GM18507 (cell line): Measurements from ENCODE around the gene SBF1.

Source experiments
- DNase-seq: peaks from one replicate; pipeline ENCODE4 v3.0.0; 2011; ENCODE audit warnings: low read depth; ENCODE audit not compliant: insufficient read length; ENCODE audit errors: extremely low spot score
- FAIRE-seq: peaks from 2 replicates; lab custom pipeline; 2011; peaks lifted over from hg19 to GRCh38; lab: Jason Lieb, UNC

The SBF1 gene

GRCh38 chr22:50507991-50508884, 33.4 kb upstream of the SBF1 start, which contains the start of gene NCAPH2:
Gene NCAPH2, plus strand, starts transcription at chr22:50508224. Its CDS starts 114 bp downstream, at chr22:50508338.
- FAIRE-seq (peak; percentile 91), DNase-seq (peak; percentile 98)

- DNase-seq (peak; percentile 92), FAIRE-seq (no peak)
Observed at GRCh38 chr22:50507421-50507990, 32.7 kb upstream of the SBF1 start, which contains the start of gene LMF2. Gene LMF2, minus strand, starts transcription at chr22:50507702. Its CDS starts 27 bp downstream, at chr22:50507675.

GRCh38 chr22:50506611-50507420, 32.0 kb upstream of the SBF1 start:
- FAIRE-seq (no peak), DNase-seq (no peak)

GRCh38 chr22:50505776-50506610, 31.2 kb upstream of the SBF1 start:
- FAIRE-seq (no peak), DNase-seq (no peak)

- FAIRE-seq, result no peak
- DNase-seq, result no peak
Observed at GRCh38 chr22:50505276-50505775, 30.5 kb upstream of the SBF1 start.

- FAIRE-seq, result no peak
- DNase-seq, result no peak
Observed at GRCh38 chr22:50504369-50505211, 29.8 kb upstream of the SBF1 start.

GRCh38 chr22:50503475-50504145, 28.8 kb upstream of the SBF1 start:
- DNase-seq, result no peak
- FAIRE-seq, result no peak

GRCh38 chr22:50502628-50503474, 28.0 kb upstream of the SBF1 start:
- DNase-seq (no peak), FAIRE-seq (no peak)

- no peak for FAIRE-seq
Observed at GRCh38 chr22:50502096-50502495, 27.3 kb upstream of the SBF1 start.

GRCh38 chr22:50500452-50500851, 25.6 kb upstream of the SBF1 start:
- no peak for DNase-seq

More at GRCh38 chr22:50502096-50502495, 27.3 kb upstream of the SBF1 start:
- DNase-seq, result no peak

GRCh38 chr22:50498322-50498890, 23.6 kb upstream of the SBF1 start:
- DNase-seq, result no peak

More at GRCh38 chr22:50500452-50500851, 25.6 kb upstream of the SBF1 start:
- FAIRE-seq, result no peak

GRCh38 chr22:50497093-50497492, 22.3 kb upstream of the SBF1 start:
- DNase-seq, result no peak
- no peak for FAIRE-seq

More at GRCh38 chr22:50498322-50498890, 23.6 kb upstream of the SBF1 start:
- peak; percentile 91 for FAIRE-seq

GRCh38 chr22:50490531-50491308, 15.9 kb upstream of the SBF1 start:
- DNase-seq (no peak), FAIRE-seq (no peak)

GRCh38 chr22:50489363-50490243, 14.8 kb upstream of the SBF1 start:
- DNase-seq (no peak), FAIRE-seq (no peak)

GRCh38 chr22:50488886-50489285, 14.1 kb upstream of the SBF1 start:
- FAIRE-seq, result no peak
- DNase-seq, result no peak
